Panc1 (cell line): ENCODE results near the gene ADORA2B. TPM values are rescaled to one million over a fixed set of nuclear protein-coding genes. Genes with fewer than 3 reads are reported as not detected.

Experiments used
- ATAC-seq: fragments of 200-7000 bp; cut with Tn5 transposase; 2 replicates; pipeline ENCODE4 v1.9.1; 2020; ENCODE audit warnings: mild to moderate bottlenecking, moderate library complexity
- BruUV-seq: library from RNA; stranded (reverse); fragments of 400-500 nt; replicated peaks from 2 replicates; lab custom pipeline; 2021; lab: Mats Ljungman, UMichigan
- CTCF ChIA-PET: fragments of 300-600 bp; sonication (Branson Sonifier 250); formaldehyde crosslinking; loops from one replicate; lab custom pipeline; 2022; ENCODE audit warnings: antibody characterized with exemption; lab: Charles Lee
- POLR2A ChIA-PET: fragments of 300-600 bp; sonication (Branson Sonifier 250); formaldehyde crosslinking; loops from one replicate; lab custom pipeline; 2022; ENCODE audit warnings: antibody characterized with exemption; lab: Charles Lee
- DNase-seq: peaks from one replicate; pipeline ENCODE4 v3.0.0-alpha.2; 2010; ENCODE audit warnings: low read depth, low spot score
- H3K27ac ChIP-seq: 2 replicates; pipeline ENCODE4 v1.5.1; 2011; ENCODE audit warnings: mild to moderate bottlenecking, low read length, inconsistent platforms
- H3K27me3 ChIP-seq: fragments of 200-500 bp; sonication (Bioruptor generic); 2 replicates; pipeline ENCODE4 v1.6.0; 2014; ENCODE audit warnings: low read length, inconsistent platforms; ENCODE audit not compliant: control insufficient read depth, insufficient read depth
- H3K36me3 ChIP-seq: fragments of 200-500 bp; sonication (Bioruptor generic); 2 replicates; pipeline ENCODE4 v1.5.1; 2014; ENCODE audit warnings: inconsistent platforms, mild to moderate bottlenecking, low read length, moderate library complexity; ENCODE audit not compliant: control insufficient read depth, insufficient read depth
- H3K4me1 ChIP-seq: 2 replicates; pipeline ENCODE4 v1.5.1; 2011; ENCODE audit warnings: inconsistent platforms, mild to moderate bottlenecking, low read length, moderate library complexity; ENCODE audit not compliant: control insufficient read depth, insufficient read depth
- H3K4me3 ChIP-seq, 2 experiments: 2 replicates each; pipeline ENCODE4 v1.5.1; 2011 to 2012; ENCODE audit warnings: low read depth in 2 of 2, low read length in 2 of 2, mild to moderate bottlenecking in 2 of 2, inconsistent platforms in 1 of 2, moderate library complexity in 1 of 2
- H3K9me3 ChIP-seq: fragments of 200-500 bp; sonication (Bioruptor generic); 2 replicates; pipeline ENCODE4 v1.5.1; 2014; ENCODE audit warnings: low read depth, mild to moderate bottlenecking, inconsistent platforms, low read length, moderate library complexity; ENCODE audit not compliant: control insufficient read depth, insufficient read depth
- POLR2AphosphoS5 ChIP-seq: IDR thresholded peaks from 2 replicates; pipeline ENCODE4 v1.6.1; 2012; ENCODE audit warnings: mild to moderate bottlenecking, low read depth, low read length, moderate library complexity
- SIN3A ChIP-seq: IDR thresholded peaks from 2 replicates; pipeline ENCODE4 v1.6.1; 2012; ENCODE audit warnings: low read depth, mild to moderate bottlenecking, low read length, moderate library complexity, borderline replicate concordance; ENCODE audit not compliant: insufficient read depth
- TCF7L2 ChIP-seq: IDR thresholded peaks from 2 replicates; pipeline ENCODE4 v1.6.1; 2011; ENCODE audit warnings: mild to moderate bottlenecking, low read depth, low read length, inconsistent platforms
- in situ Hi-C: cut with HindIII; loops from 2 replicates; pipeline ENCODE4 v1.10.0; 2016; ENCODE audit warnings: low sequenced_read_pairs, low pct_unique_long_range_greater_than_20kb
- intact Hi-C: fragments of 100-400 bp; cut with micrococcal nuclease; formaldehyde crosslinking; loops from one replicate; pipeline ENCODE4 v1.10.0; 2022; ENCODE audit not compliant: unreplicated experiment
- total RNA-seq: library from RNA; stranded (reverse); gene quantifications from one replicate; pipeline ENCODE4 v1.2.1, GENCODE V29; 2021; ENCODE audit not compliant: unreplicated experiment
- TF ChIP-seq, protein P1 (sequence below): fragments of 450-650 bp; IDR thresholded peaks from 2 replicates; pipeline ENCODE4 v1.5.1; 2017; ENCODE audit warnings: mild to moderate bottlenecking
- TF ChIP-seq, protein P2 (sequence below), 2 experiments: IDR thresholded peaks; 2 replicates each; pipeline ENCODE4 v1.6.1; 2011 to 2012; ENCODE audit warnings: low read depth in 2 of 2, control low read depth in 1 of 2, low read length in 1 of 2, mild to moderate bottlenecking in 1 of 2, moderate library complexity in 1 of 2; ENCODE audit not compliant: insufficient read depth in 1 of 2

ADORA2B gene
- total RNA-seq, 1 experiment from 2014 or later, result 42.7 TPM

- CTCF ChIA-PET, result no interaction called here
- no peaks in the 10 kb centered on the region for H3K9me3 ChIP-seq
- intact Hi-C loops, result no loop called here
- DNase-seq (peak; percentile 81), ATAC-seq (peak; percentile 87)
- no peaks in the 10 kb centered on the region for H3K4me1 ChIP-seq
- peaks cover 33% of the 10 kb centered on the region for H3K36me3 ChIP-seq
- TF ChIP-seq TCF7L2, result no peak
- TF ChIP-seq, protein P1, sequence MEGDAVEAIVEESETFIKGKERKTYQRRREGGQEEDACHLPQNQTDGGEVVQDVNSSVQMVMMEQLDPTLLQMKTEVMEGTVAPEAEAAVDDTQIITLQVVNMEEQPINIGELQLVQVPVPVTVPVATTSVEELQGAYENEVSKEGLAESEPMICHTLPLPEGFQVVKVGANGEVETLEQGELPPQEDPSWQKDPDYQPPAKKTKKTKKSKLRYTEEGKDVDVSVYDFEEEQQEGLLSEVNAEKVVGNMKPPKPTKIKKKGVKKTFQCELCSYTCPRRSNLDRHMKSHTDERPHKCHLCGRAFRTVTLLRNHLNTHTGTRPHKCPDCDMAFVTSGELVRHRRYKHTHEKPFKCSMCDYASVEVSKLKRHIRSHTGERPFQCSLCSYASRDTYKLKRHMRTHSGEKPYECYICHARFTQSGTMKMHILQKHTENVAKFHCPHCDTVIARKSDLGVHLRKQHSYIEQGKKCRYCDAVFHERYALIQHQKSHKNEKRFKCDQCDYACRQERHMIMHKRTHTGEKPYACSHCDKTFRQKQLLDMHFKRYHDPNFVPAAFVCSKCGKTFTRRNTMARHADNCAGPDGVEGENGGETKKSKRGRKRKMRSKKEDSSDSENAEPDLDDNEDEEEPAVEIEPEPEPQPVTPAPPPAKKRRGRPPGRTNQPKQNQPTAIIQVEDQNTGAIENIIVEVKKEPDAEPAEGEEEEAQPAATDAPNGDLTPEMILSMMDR, result peak; percentile 54
- in situ Hi-C loops, result no loop called here
- H3K27me3 ChIP-seq, result no peaks in the 10 kb centered on the region
- no peak overlapping the region for H3K27ac ChIP-seq
- POLR2A ChIA-PET, result no interaction called here
- no peak overlapping the region for H3K4me3 ChIP-seq
- BruUV-seq, result no TSS peak
These were observed 69.0 kb downstream of the ADORA2B start for GRCh38 chr17:16013943-16014407.

DNA sequence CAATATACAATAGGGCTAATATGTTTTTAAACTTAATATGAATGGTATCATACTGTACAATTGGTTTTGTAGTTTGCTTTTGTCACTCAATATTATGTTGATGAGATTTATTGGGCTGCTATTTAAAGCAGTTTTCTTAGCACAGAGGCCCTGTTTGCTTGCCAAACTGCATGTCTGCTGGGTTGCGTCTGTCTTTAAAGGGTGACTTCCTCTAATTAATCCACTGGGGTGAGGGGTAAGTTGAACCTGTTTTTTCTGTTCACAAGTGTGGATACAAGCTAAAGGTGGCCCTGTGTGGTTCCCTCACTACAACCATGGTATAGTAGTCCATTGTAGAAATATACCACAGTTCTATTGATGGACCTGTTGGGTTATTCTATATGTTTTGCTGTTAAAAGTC, 74.4 kb downstream of the ADORA2B start:
- peaks cover 19% of the 10 kb centered on the region for H3K36me3 ChIP-seq
- CTCF ChIA-PET, result no interaction called here

More for the DNA sequence above, 74.4 kb downstream of the ADORA2B start:
- H3K4me3 ChIP-seq, result no peak overlapping the region
- DNase-seq (no peak), ATAC-seq (no peak; the same call in 1 of the 2 replicates)
- H3K4me1 ChIP-seq, result no peaks in the 10 kb centered on the region
- no peaks in the 10 kb centered on the region for H3K27me3 ChIP-seq
- TF ChIP-seq TCF7L2 (no peak), SIN3A (no peak), POLR2AphosphoS5 (no peak)
- TF ChIP-seq, protein P2, sequence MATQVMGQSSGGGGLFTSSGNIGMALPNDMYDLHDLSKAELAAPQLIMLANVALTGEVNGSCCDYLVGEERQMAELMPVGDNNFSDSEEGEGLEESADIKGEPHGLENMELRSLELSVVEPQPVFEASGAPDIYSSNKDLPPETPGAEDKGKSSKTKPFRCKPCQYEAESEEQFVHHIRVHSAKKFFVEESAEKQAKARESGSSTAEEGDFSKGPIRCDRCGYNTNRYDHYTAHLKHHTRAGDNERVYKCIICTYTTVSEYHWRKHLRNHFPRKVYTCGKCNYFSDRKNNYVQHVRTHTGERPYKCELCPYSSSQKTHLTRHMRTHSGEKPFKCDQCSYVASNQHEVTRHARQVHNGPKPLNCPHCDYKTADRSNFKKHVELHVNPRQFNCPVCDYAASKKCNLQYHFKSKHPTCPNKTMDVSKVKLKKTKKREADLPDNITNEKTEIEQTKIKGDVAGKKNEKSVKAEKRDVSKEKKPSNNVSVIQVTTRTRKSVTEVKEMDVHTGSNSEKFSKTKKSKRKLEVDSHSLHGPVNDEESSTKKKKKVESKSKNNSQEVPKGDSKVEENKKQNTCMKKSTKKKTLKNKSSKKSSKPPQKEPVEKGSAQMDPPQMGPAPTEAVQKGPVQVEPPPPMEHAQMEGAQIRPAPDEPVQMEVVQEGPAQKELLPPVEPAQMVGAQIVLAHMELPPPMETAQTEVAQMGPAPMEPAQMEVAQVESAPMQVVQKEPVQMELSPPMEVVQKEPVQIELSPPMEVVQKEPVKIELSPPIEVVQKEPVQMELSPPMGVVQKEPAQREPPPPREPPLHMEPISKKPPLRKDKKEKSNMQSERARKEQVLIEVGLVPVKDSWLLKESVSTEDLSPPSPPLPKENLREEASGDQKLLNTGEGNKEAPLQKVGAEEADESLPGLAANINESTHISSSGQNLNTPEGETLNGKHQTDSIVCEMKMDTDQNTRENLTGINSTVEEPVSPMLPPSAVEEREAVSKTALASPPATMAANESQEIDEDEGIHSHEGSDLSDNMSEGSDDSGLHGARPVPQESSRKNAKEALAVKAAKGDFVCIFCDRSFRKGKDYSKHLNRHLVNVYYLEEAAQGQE (IDR thresholded peaks at IDR 0.05; ENCODE audit: insufficient read depth in 1 of 2, low read depth in 2 of 2, low read length in 1 of 2), result no peak
- TF ChIP-seq, protein P1, result no peak
- no peak overlapping the region for H3K27ac ChIP-seq
- H3K9me3 ChIP-seq, result no peaks in the 10 kb centered on the region
- in situ Hi-C loops, result no loop called here
- BruUV-seq, result no TSS peak
- intact Hi-C loops, result no loop called here
- POLR2A ChIA-PET, result no interaction called here
